Activated naive CD4-positive, alpha-beta T cell treated with anti-CD3 and anti-CD28 coated beads for 36 hours (primary cell): Measurements from ENCODE around the gene MALSU1. TPM values are rescaled to one million over a fixed set of nuclear protein-coding genes. Genes with fewer than 3 reads are reported as not detected.

Source experiments
- CTCF ChIA-PET: fragments of 350-600 bp; sonication (Branson Sonifier 250); formaldehyde crosslinking; loops from one replicate; lab custom pipeline; 2021; ENCODE audit warnings: antibody characterized with exemption; lab: Charles Lee
- DNase-seq: peaks from one replicate; pipeline ENCODE4 v3.0.0-alpha.2; 2020
- H3K27ac Mint-ChIP-seq: one replicate; pipeline ENCODE4 v1.8.0; 2021; ENCODE audit warnings: mild to moderate bottlenecking, mixed read lengths
- H3K27me3 Mint-ChIP-seq: one replicate; pipeline ENCODE4 v1.8.0; 2021; ENCODE audit warnings: low read depth, mixed read lengths
- H3K36me3 Mint-ChIP-seq: one replicate; pipeline ENCODE4 v1.8.0; 2021; ENCODE audit warnings: low read depth, mixed read lengths
- H3K4me1 Mint-ChIP-seq: one replicate; pipeline ENCODE4 v1.8.0; 2021; ENCODE audit warnings: low read depth, mixed read lengths
- H3K4me3 Mint-ChIP-seq: one replicate; pipeline ENCODE4 v1.8.0; 2021; ENCODE audit warnings: mild to moderate bottlenecking, moderate library complexity, mixed read lengths
- H3K9me3 Mint-ChIP-seq: one replicate; pipeline ENCODE4 v1.8.0; 2021; ENCODE audit warnings: mixed read lengths
- intact Hi-C: fragments of 100-400 bp; cut with micrococcal nuclease; formaldehyde crosslinking; loops from one replicate; pipeline ENCODE4 v1.15.1; 2023
- total RNA-seq, 2 experiments: library from RNA; stranded (reverse); gene quantifications; one replicate each; pipeline ENCODE4 v1.2.3, GENCODE V29; 2021

MALSU1 gene
- total RNA-seq, 2 experiments from 2014 or later = 98.4 to 101 TPM

- Mint-ChIP-seq H3K27ac (no peak overlapping the region), H3K36me3 (peaks cover 2% of the 10 kb centered on the region), H3K9me3 (no peaks in the 10 kb centered on the region), H3K4me3 (no peak overlapping the region), H3K27me3 (no peaks in the 10 kb centered on the region), H3K4me1 (peaks cover 1% of the 10 kb centered on the region)
- CTCF ChIA-PET = interaction anchor here (1.0 kb wide), 1 partner anchor 43 kb away, joined by 3 read pairs; no protein-coding TSS in a partner anchor
- no peak for DNase-seq
- intact Hi-C loops = no loop called here
These were observed 16.2 kb downstream of the MALSU1 start for GRCh38 chr7:23315366-23315765.

- intact Hi-C loops = no loop called here
- CTCF ChIA-PET = interaction anchor here (0.6 kb wide), 1 partner anchor 404 kb away, joined by 3 read pairs; no protein-coding TSS in a partner anchor
- H3K4me1 Mint-ChIP-seq = no peaks in the 10 kb centered on the region
- H3K27ac Mint-ChIP-seq = no peak overlapping the region
- no peaks in the 10 kb centered on the region for H3K27me3 Mint-ChIP-seq
- H3K9me3 Mint-ChIP-seq = no peaks in the 10 kb centered on the region
- H3K36me3 Mint-ChIP-seq = no peaks in the 10 kb centered on the region
- DNase-seq = no peak
- no peak overlapping the region for H3K4me3 Mint-ChIP-seq
These were observed 32.0 kb downstream of the MALSU1 start for GRCh38 chr7:23331132-23331531.

- no peak for DNase-seq
- Mint-ChIP-seq H3K27ac (no peak overlapping the region), H3K4me1 (no peaks in the 10 kb centered on the region), H3K36me3 (no peaks in the 10 kb centered on the region), H3K4me3 (no peak overlapping the region), H3K9me3 (no peaks in the 10 kb centered on the region), H3K27me3 (no peaks in the 10 kb centered on the region)
- intact Hi-C loops = no loop called here
- CTCF ChIA-PET = interaction anchor here (1.2 kb wide), 1 partner anchor 59 kb away, joined by 3 read pairs; no protein-coding TSS in a partner anchor
These were observed 33.1 kb downstream of the MALSU1 start for GRCh38 chr7:23332193-23332592.

- Mint-ChIP-seq H3K9me3 (no peaks in the 10 kb centered on the region), H3K36me3 (no peaks in the 10 kb centered on the region), H3K4me3 (no peak overlapping the region), H3K27ac (no peak overlapping the region), H3K27me3 (no peaks in the 10 kb centered on the region), H3K4me1 (no peaks in the 10 kb centered on the region)
- DNase-seq = no peak
- intact Hi-C loops = no loop called here
- CTCF ChIA-PET = interaction anchor here (1.2 kb wide), 1 partner anchor 60 kb away, joined by 3 read pairs; no protein-coding TSS in a partner anchor
These were observed 33.9 kb downstream of the MALSU1 start for GRCh38 chr7:23332910-23333612.

GRCh38 chr7:23333671-23334246 is 34.6 kb downstream of the MALSU1 start:
- no peak for DNase-seq
- Mint-ChIP-seq H3K27ac (no peak overlapping the region), H3K36me3 (no peaks in the 10 kb centered on the region), H3K4me1 (no peaks in the 10 kb centered on the region), H3K4me3 (no peak overlapping the region), H3K27me3 (no peaks in the 10 kb centered on the region), H3K9me3 (no peaks in the 10 kb centered on the region)
- intact Hi-C loops = no loop called here
- CTCF ChIA-PET = no interaction called here

- CTCF ChIA-PET = no interaction called here
- Mint-ChIP-seq H3K27ac (no peak overlapping the region), H3K4me3 (no peak overlapping the region), H3K36me3 (no peaks in the 10 kb centered on the region), H3K27me3 (no peaks in the 10 kb centered on the region), H3K9me3 (no peaks in the 10 kb centered on the region), H3K4me1 (no peaks in the 10 kb centered on the region)
- intact Hi-C loops = no loop called here
- DNase-seq = no peak
These were observed 35.4 kb downstream of the MALSU1 start for GRCh38 chr7:23334482-23335056.

- intact Hi-C loops = no loop called here
- H3K4me1 Mint-ChIP-seq = no peaks in the 10 kb centered on the region
- no peak overlapping the region for H3K4me3 Mint-ChIP-seq
- CTCF ChIA-PET = interaction anchor here (0.7 kb wide), 1 partner anchor 210 kb away, joined by 3 read pairs; no protein-coding TSS in a partner anchor
- DNase-seq = no peak
- H3K27me3 Mint-ChIP-seq = no peaks in the 10 kb centered on the region
- no peaks in the 10 kb centered on the region for H3K36me3 Mint-ChIP-seq
- no peaks in the 10 kb centered on the region for H3K9me3 Mint-ChIP-seq
- H3K27ac Mint-ChIP-seq = no peak overlapping the region
These were observed 36.0 kb downstream of the MALSU1 start for GRCh38 chr7:23335136-23335535.

- Mint-ChIP-seq H3K27me3 (no peaks in the 10 kb centered on the region), H3K4me1 (no peaks in the 10 kb centered on the region), H3K4me3 (no peak overlapping the region), H3K36me3 (no peaks in the 10 kb centered on the region), H3K27ac (no peak overlapping the region), H3K9me3 (no peaks in the 10 kb centered on the region)
- no peak for DNase-seq
- intact Hi-C loops = no loop called here
- CTCF ChIA-PET = interaction anchor here (0.7 to 1.2 kb wide), 4 partner anchors 17 to 209 kb away, joined by 3 to 5 read pairs (median 4); no protein-coding TSS in a partner anchor
These were observed 36.5 kb downstream of the MALSU1 start for GRCh38 chr7:23335621-23336020.

- DNase-seq = no peak
- H3K4me3 Mint-ChIP-seq = no peak overlapping the region
- no peaks in the 10 kb centered on the region for H3K27me3 Mint-ChIP-seq
- no peak overlapping the region for H3K27ac Mint-ChIP-seq
- H3K9me3 Mint-ChIP-seq = no peaks in the 10 kb centered on the region
- intact Hi-C loops = no loop called here
- H3K4me1 Mint-ChIP-seq = no peaks in the 10 kb centered on the region
- CTCF ChIA-PET = interaction anchor here (0.7 to 2.7 kb wide), 6 partner anchors 10 to 207 kb away, joined by 3 to 9 read pairs (median 4); no protein-coding TSS in a partner anchor
- H3K36me3 Mint-ChIP-seq = no peaks in the 10 kb centered on the region
These were observed 36.9 kb downstream of the MALSU1 start for GRCh38 chr7:23336086-23336485.

- Mint-ChIP-seq H3K36me3 (no peaks in the 10 kb centered on the region), H3K4me3 (no peak overlapping the region), H3K9me3 (no peaks in the 10 kb centered on the region), H3K4me1 (no peaks in the 10 kb centered on the region), H3K27me3 (no peaks in the 10 kb centered on the region), H3K27ac (no peak overlapping the region)
- CTCF ChIA-PET = interaction anchor here (0.9 to 2.7 kb wide), 3 partner anchors 9 to 64 kb away, joined by 3 to 9 read pairs (median 3); no protein-coding TSS in a partner anchor
- DNase-seq = no peak
- intact Hi-C loops = no loop called here
These were observed 37.7 kb downstream of the MALSU1 start for GRCh38 chr7:23336799-23337283.

GRCh38 chr7:23337374-23337773 is 38.2 kb downstream of the MALSU1 start:
- Mint-ChIP-seq H3K4me3 (no peak overlapping the region), H3K4me1 (no peaks in the 10 kb centered on the region), H3K36me3 (no peaks in the 10 kb centered on the region), H3K27me3 (no peaks in the 10 kb centered on the region), H3K27ac (no peak overlapping the region), H3K9me3 (no peaks in the 10 kb centered on the region)
- intact Hi-C loops = no loop called here
- no peak for DNase-seq
- CTCF ChIA-PET = interaction anchor here (2.7 kb wide), 1 partner anchor 65 kb away, joined by 9 read pairs; no protein-coding TSS in a partner anchor

- CTCF ChIA-PET = interaction anchor here (0.6 to 2.7 kb wide), 2 partner anchors 18 to 66 kb away, joined by 3 to 9 read pairs; no protein-coding TSS in a partner anchor
- no peaks in the 10 kb centered on the region for H3K4me1 Mint-ChIP-seq
- H3K36me3 Mint-ChIP-seq = no peaks in the 10 kb centered on the region
- no peaks in the 10 kb centered on the region for H3K9me3 Mint-ChIP-seq
- intact Hi-C loops = no loop called here
- no peak overlapping the region for H3K4me3 Mint-ChIP-seq
- DNase-seq = no peak
- no peaks in the 10 kb centered on the region for H3K27me3 Mint-ChIP-seq
- H3K27ac Mint-ChIP-seq = no peak overlapping the region
These were observed 39.3 kb downstream of the MALSU1 start for GRCh38 chr7:23338439-23338838.
